Measurements from ENCODE around the gene SMPDL3A.

DNA sequence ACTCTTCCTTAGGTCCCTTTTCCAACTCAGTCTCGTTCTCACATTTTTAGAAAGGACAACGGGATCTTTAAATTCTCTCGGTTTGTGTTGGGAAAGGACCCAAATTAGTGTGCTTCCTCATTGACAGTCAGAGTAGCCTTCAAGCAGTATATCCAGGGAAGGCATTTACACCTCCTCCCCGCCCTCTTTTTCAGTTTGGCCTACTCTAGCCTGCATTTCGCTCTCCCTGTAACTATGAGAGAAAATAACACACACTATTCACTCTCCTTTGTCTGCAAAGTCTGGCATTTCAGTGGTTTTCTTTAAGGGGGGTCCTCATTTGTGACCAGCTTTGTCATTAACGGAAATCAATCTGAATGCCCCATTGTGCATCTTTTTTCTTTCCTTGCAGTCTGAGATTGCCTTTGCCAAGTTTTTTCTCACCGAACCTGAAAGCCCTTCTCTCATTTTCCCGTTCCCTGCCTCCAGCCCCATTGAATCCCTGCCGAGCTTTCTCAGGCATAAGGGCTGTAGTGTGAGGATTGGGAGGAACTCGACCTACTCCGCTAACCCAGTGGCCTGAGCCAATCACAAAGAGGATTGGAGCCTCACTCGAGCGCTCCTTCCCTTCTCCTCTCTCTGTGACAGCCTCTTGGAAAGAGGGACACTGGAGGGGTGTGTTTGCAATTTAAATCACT is 9.9 kb upstream of the SMPDL3A start:
- no peak for TF ChIP-seq ZSCAN20 (CRISPR knock-in tag; IDR thresholded peaks at IDR 0.05)
- TF ChIP-seq, protein P1, sequence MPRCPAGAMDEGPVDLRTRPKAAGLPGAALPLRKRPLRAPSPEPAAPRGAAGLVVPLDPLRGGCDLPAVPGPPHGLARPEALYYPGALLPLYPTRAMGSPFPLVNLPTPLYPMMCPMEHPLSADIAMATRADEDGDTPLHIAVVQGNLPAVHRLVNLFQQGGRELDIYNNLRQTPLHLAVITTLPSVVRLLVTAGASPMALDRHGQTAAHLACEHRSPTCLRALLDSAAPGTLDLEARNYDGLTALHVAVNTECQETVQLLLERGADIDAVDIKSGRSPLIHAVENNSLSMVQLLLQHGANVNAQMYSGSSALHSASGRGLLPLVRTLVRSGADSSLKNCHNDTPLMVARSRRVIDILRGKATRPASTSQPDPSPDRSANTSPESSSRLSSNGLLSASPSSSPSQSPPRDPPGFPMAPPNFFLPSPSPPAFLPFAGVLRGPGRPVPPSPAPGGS (IDR thresholded peaks at IDR 0.05): no peak
